ENCODE results near the gene TMEM100.

GRCh38 chr17:55689672-55690071 is 33.0 kb downstream of the TMEM100 start:
- TF ChIP-seq POLR2A (IDR thresholded peaks at IDR 0.05; ENCODE audit: low read length): no peak
- TF ChIP-seq GATA1 (IDR thresholded peaks at IDR 0.05; ENCODE audit: low read depth, low read length): no peak

Measured in erythroblast (primary cell).